Measurements from ENCODE around the gene PIGQ. TPM values are rescaled to one million over a fixed set of nuclear protein-coding genes. Genes with fewer than 3 reads are reported as not detected.

The PIGQ gene
- total and polyA plus RNA-seq, 2 experiments from 2014 or later = 30.2 to 62.3 TPM

- TF ChIP-seq ZNF462 (CRISPR knock-in tag; IDR thresholded peaks at IDR 0.05) (no peak), NANOG (IDR thresholded peaks at IDR 0.05; ENCODE audit: borderline replicate concordance) (no peak), ZNF114 (CRISPR knock-in tag; IDR thresholded peaks at IDR 0.05) (no peak), POLR2AphosphoS5 (IDR thresholded peaks at IDR 0.05; ENCODE audit: low read depth) (no peak)
These were observed 21.2 kb upstream of the PIGQ start (continued) for GRCh38 chr16:548586-548985.

GRCh38 chr16:549544-550263 is 20.1 kb upstream of the PIGQ start:
- no peak overlapping the region for H3K4me3 Mint-ChIP-seq
- no peaks in the 10 kb centered on the region for H3K4me1 ChIP-seq (ENCODE audit: insufficient read depth)

More at GRCh38 chr16:549544-550263, 20.1 kb upstream of the PIGQ start:
- Histone ChIP-seq H3K9me2 (ENCODE audit: insufficient read depth) (no peaks in the 10 kb centered on the region), H3K27ac (ENCODE audit: low read depth) (no peak overlapping the region), H4K20me1 (replicated peaks; ENCODE audit: insufficient read depth) (no peaks in the 10 kb centered on the region; the same call in 1 of the 2 replicates), H3K4me2 (no peak overlapping the region), H3K79me2 (replicated peaks; ENCODE audit: insufficient read depth) (no peaks in the 10 kb centered on the region), H3K36me3 (ENCODE audit: insufficient read depth) (no peaks in the 10 kb centered on the region), H3F3A (replicated peaks; ENCODE audit: low read depth) (0 out of 2 replicates have a peak, but pooled peaks cover 6% of the 10 kb centered on the region), H3K27me3 (ENCODE audit: insufficient read depth) (no peaks in the 10 kb centered on the region), H2AFZ (no peak overlapping the region), H3K4me3 (no peak overlapping the region)
- no peaks in the 10 kb centered on the region for H3K9me3 Mint-ChIP-seq
- no peaks in the 10 kb centered on the region for H3K4me1 Mint-ChIP-seq
- peak; percentile 69 for ATAC-seq
- peaks cover 2% of the 10 kb centered on the region for H3K27me3 Mint-ChIP-seq (ENCODE audit: insufficient read depth, low read depth, poor library complexity)
- peaks cover 3% of the 10 kb centered on the region; the same call in 1 of the 3 replicates for H3K36me3 Mint-ChIP-seq (ENCODE audit: low read depth)
- TF ChIP-seq NANOG (IDR thresholded peaks at IDR 0.05; ENCODE audit: borderline replicate concordance) (no peak), CTCF (conservative IDR thresholded peaks at IDR 0.05; ENCODE audit: low read depth in 2 of 2) (peak; percentile 55 to 72)
- DNase-seq (ENCODE audit: low spot score) = peak; percentile 73
- no peak overlapping the region for H3K27ac Mint-ChIP-seq

Measured in GM23338 (cell line).